Fibroblast of lung (primary cell): ENCODE measurements around the gene RAP1GAP2. TPM values are rescaled to one million over a fixed set of nuclear protein-coding genes. Genes with fewer than 3 reads are reported as not detected.

Experiments
- DNase-seq, 2 donors: peaks; one replicate each; pipeline versions ENCODE4 v3.0.0 to v3.0.0-alpha.2; 2010; ENCODE audit warnings: low read depth in 2 of 2
- H2AFZ ChIP-seq: 2 replicates; pipeline ENCODE4 v1.5.1; 2012; ENCODE audit warnings: low read length, control low read depth, inconsistent platforms
- H3K27ac ChIP-seq: 2 replicates; pipeline ENCODE4 v1.5.1; 2011; ENCODE audit warnings: low read length, control low read depth; ENCODE audit not compliant: insufficient read depth
- H3K27me3 ChIP-seq: 2 replicates; pipeline ENCODE4 v1.5.1; 2011; ENCODE audit warnings: mild to moderate bottlenecking, low read length; ENCODE audit not compliant: control insufficient read depth, insufficient read depth
- H3K36me3 ChIP-seq: 2 replicates; pipeline ENCODE4 v1.5.1; 2011; ENCODE audit warnings: low read length; ENCODE audit not compliant: control insufficient read depth, insufficient read depth
- H3K4me1 ChIP-seq: 2 replicates; pipeline ENCODE4 v1.5.1; 2011; ENCODE audit warnings: low read length; ENCODE audit not compliant: control insufficient read depth, insufficient read depth; ENCODE audit errors: extremely low read depth
- H3K4me2 ChIP-seq: 2 replicates; pipeline ENCODE4 v1.5.1; 2011; ENCODE audit warnings: low read length, control low read depth; ENCODE audit not compliant: insufficient read depth; ENCODE audit errors: extremely low read depth
- H3K4me3 ChIP-seq, 4 experiments: fragments of 200-600 bp in 1 of 4; sonication (generic) in 1 of 4; replicated peaks in 1 of 4; 2 replicates each; pipeline ENCODE4 v1.5.1; 2011 to 2016; ENCODE audit warnings: low read length in 4 of 4, low read depth in 3 of 4, mild to moderate bottlenecking in 3 of 4, control low read depth in 2 of 4, inconsistent platforms in 1 of 4, mixed read lengths in 1 of 4; ENCODE audit not compliant: insufficient read depth in 1 of 4; ENCODE audit errors: control extremely low read depth in 1 of 4
- H3K79me2 ChIP-seq: 2 replicates; pipeline ENCODE4 v1.5.1; 2012; ENCODE audit warnings: mild to moderate bottlenecking, low read length, inconsistent platforms; ENCODE audit not compliant: control insufficient read depth, insufficient read depth
- H3K9ac ChIP-seq: 2 replicates; pipeline ENCODE4 v1.5.1; 2011; ENCODE audit warnings: mild to moderate bottlenecking, low read length, control low read depth; ENCODE audit not compliant: insufficient read depth
- H3K9me3 ChIP-seq: 2 replicates; pipeline ENCODE4 v1.5.1; 2012; ENCODE audit warnings: low read depth, low read length; ENCODE audit not compliant: control insufficient read depth, insufficient read depth
- H4K20me1 ChIP-seq: 2 replicates; pipeline ENCODE4 v1.5.1; 2011; ENCODE audit warnings: low read length; ENCODE audit not compliant: control insufficient read depth, insufficient read depth; ENCODE audit errors: extremely low read depth
- CTCF ChIP-seq, 2 donors: IDR thresholded peaks in 1 of 2; conservative IDR thresholded peaks in 1 of 2; 1 replicate in 1 of 2; 2 replicates in 1 of 2; pipeline ENCODE4 v1.5.1; 2011 to 2012; ENCODE audit warnings: low read length in 2 of 2, control low read depth in 1 of 2, inconsistent platforms in 1 of 2, low read depth in 1 of 2, mild to moderate bottlenecking in 1 of 2
- EZH2 ChIP-seq: IDR thresholded peaks from 2 replicates; pipeline ENCODE4 v1.5.1; 2012; ENCODE audit warnings: low read length, control low read depth, mild to moderate bottlenecking; ENCODE audit errors: missing control alignments
- polyA plus RNA-seq, 2 donors: library from polyadenylated mRNA; depleted of rRNA in 1 of 2; stranded (reverse) in 1 of 2; unstranded in 1 of 2; fragments of >200 nt; gene quantifications; 2 replicates each; pipeline ENCODE4 v1.2.1, GENCODE V29; 2011 to 2012; ENCODE audit warnings: missing spikeins in 1 of 2
- total RNA-seq: library from RNA; depleted of rRNA; stranded (reverse); fragments of >200 nt; gene quantifications from 2 replicates; pipeline ENCODE4 v1.2.1, GENCODE V29; 2014

The RAP1GAP2 gene
- total and polyA plus RNA-seq, 2 donors (not counting 1 experiment from before 2014, with no cell fraction given) = 0.33 to 0.99 TPM

- H2AFZ ChIP-seq = no peak overlapping the region
- no peak for DNase-seq
- H3K27ac ChIP-seq = no peak overlapping the region
- TF ChIP-seq EZH2 (no peak), CTCF (conservative IDR thresholded peaks at IDR 0.05 in 1 of 2, IDR thresholded peaks at IDR 0.05 in 1 of 2; ENCODE audit: low read depth in 1 of 2, low read length in 2 of 2) (no peak)
- H4K20me1 ChIP-seq = no peaks in the 10 kb centered on the region
- H3K9me3 ChIP-seq = no peaks in the 10 kb centered on the region
- H3K4me2 ChIP-seq = no peak overlapping the region
- no peaks in the 10 kb centered on the region for H3K4me1 ChIP-seq
- no peaks in the 10 kb centered on the region for H3K79me2 ChIP-seq
- H3K9ac ChIP-seq = no peak overlapping the region
- H3K36me3 ChIP-seq = no peaks in the 10 kb centered on the region
- H3K27me3 ChIP-seq = no peaks in the 10 kb centered on the region
- H3K4me3 ChIP-seq = no peak overlapping the region
Observed at GRCh38 chr17:2905696-2906501, 109.7 kb downstream of the RAP1GAP2 start.

- Histone ChIP-seq H3K36me3 (no peaks in the 10 kb centered on the region), H2AFZ (no peak overlapping the region), H3K4me1 (no peaks in the 10 kb centered on the region), H3K9me3 (no peaks in the 10 kb centered on the region), H4K20me1 (no peaks in the 10 kb centered on the region), H3K4me2 (no peak overlapping the region), H3K79me2 (no peaks in the 10 kb centered on the region), H3K27me3 (no peaks in the 10 kb centered on the region), H3K9ac (no peak overlapping the region), H3K4me3 (no peak overlapping the region), H3K27ac (no peak overlapping the region)
- TF ChIP-seq EZH2 = no peak
- TF ChIP-seq CTCF (conservative IDR thresholded peaks at IDR 0.05 in 1 of 2, IDR thresholded peaks at IDR 0.05 in 1 of 2; ENCODE audit: low read depth in 1 of 2, low read length in 2 of 2) = no peak
- DNase-seq = no peak
Observed at GRCh38 chr17:2906901-2907300, 110.7 kb downstream of the RAP1GAP2 start.

GRCh38 chr17:2909175-2909845 is 113.1 kb downstream of the RAP1GAP2 start:
- Histone ChIP-seq H3K27me3 (no peaks in the 10 kb centered on the region), H3K4me1 (no peaks in the 10 kb centered on the region), H3K36me3 (no peaks in the 10 kb centered on the region), H3K9ac (no peak overlapping the region), H3K27ac (no peak overlapping the region), H2AFZ (no peak overlapping the region), H3K9me3 (no peaks in the 10 kb centered on the region), H3K79me2 (no peaks in the 10 kb centered on the region), H3K4me3 (no peak overlapping the region), H3K4me2 (no peak overlapping the region), H4K20me1 (no peaks in the 10 kb centered on the region)
- TF ChIP-seq CTCF (conservative IDR thresholded peaks at IDR 0.05 in 1 of 2, IDR thresholded peaks at IDR 0.05 in 1 of 2; ENCODE audit: low read depth in 1 of 2, low read length in 2 of 2) (no peak), EZH2 (no peak)
- no peak for DNase-seq
